Measurements from ENCODE around the gene TMEM50B.

Gene TMEM50B

GRCh38 chr21:33433001-33433400 lies 46.8 kb downstream of the TMEM50B start:
- H3K27ac ChIP-seq, result no peak overlapping the region
- no peaks in the 10 kb centered on the region for H3K27me3 ChIP-seq (ENCODE audit: insufficient read depth, low read depth, severe bottlenecking)
- TF ChIP-seq CTCF (IDR thresholded peaks at IDR 0.05; ENCODE audit: low read depth, low read length), result no peak
- no peak for DNase-seq
- no peaks in the 10 kb centered on the region for H3K9me3 ChIP-seq (ENCODE audit: severe bottlenecking)
- peaks cover 97% of the 10 kb centered on the region for H3K36me3 ChIP-seq
- no peak overlapping the region for H3K4me3 ChIP-seq (ENCODE audit: low read depth, low read length)

GRCh38 chr21:33432496-33432895 lies 47.3 kb downstream of the TMEM50B start:
- no peak for DNase-seq
- Histone ChIP-seq H3K4me3 (ENCODE audit: low read depth, low read length) (no peak overlapping the region), H3K36me3 (peaks cover 92% of the 10 kb centered on the region), H3K27me3 (ENCODE audit: insufficient read depth, low read depth, severe bottlenecking) (no peaks in the 10 kb centered on the region), H3K9me3 (ENCODE audit: severe bottlenecking) (no peaks in the 10 kb centered on the region), H3K27ac (no peak overlapping the region)
- no peak for TF ChIP-seq CTCF (IDR thresholded peaks at IDR 0.05; ENCODE audit: low read depth, low read length)

DNA sequence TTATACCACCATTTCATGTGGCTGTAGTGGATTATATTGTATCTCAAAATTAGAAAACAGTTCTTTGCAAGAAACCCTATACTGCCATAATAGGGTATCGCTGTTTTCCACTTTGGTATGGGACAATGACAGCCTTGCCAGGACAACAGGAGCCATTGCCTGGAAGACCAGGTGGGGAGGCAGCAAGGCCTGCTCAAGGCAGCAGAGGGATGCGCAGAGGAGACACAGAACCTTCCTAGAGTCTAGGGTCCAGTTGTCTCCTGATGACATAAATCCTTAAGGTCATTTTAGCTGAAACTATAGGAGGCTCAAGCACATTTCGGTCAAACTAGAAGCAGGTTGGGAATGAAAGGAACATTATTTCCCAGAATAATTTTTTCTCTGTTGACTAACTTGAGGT lies 48.9 kb downstream of the TMEM50B start:
- Histone ChIP-seq H3K4me3 (ENCODE audit: low read depth, low read length) (no peak overlapping the region), H3K27ac (no peak overlapping the region), H3K9me3 (ENCODE audit: severe bottlenecking) (no peaks in the 10 kb centered on the region), H3K27me3 (ENCODE audit: insufficient read depth, low read depth, severe bottlenecking) (no peaks in the 10 kb centered on the region), H3K36me3 (peaks cover 91% of the 10 kb centered on the region)
- no peak for DNase-seq
- no peak for TF ChIP-seq CTCF (IDR thresholded peaks at IDR 0.05; ENCODE audit: low read depth, low read length)

DNA sequence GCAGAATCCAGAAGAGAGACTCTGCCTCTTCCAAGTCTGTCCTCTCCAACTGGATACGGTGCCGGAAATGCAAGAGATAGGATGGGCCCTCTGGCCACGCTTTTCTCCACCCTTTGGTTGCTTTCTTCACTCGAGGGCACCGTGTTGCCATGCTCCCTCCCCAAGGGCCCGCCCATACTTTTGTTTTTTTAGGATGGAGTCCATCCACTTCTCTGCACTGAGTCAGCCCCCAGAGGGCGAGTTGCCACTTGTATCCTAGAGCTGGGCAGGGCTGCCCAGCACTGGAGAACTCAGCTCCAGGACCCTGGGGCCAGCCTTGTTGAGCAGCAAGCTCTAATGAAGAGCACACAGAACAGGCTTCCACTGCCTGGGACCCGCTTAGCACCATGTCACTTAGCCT lies 51.1 kb downstream of the TMEM50B start:
- Histone ChIP-seq H3K9me3 (ENCODE audit: severe bottlenecking) (no peaks in the 10 kb centered on the region), H3K4me3 (ENCODE audit: low read depth, low read length) (no peak overlapping the region), H3K27me3 (ENCODE audit: insufficient read depth, low read depth, severe bottlenecking) (no peaks in the 10 kb centered on the region), H3K36me3 (peaks cover 91% of the 10 kb centered on the region), H3K27ac (no peak overlapping the region)
- no peak for DNase-seq
- no peak for TF ChIP-seq CTCF (IDR thresholded peaks at IDR 0.05; ENCODE audit: low read depth, low read length)

- H3K27me3 ChIP-seq (ENCODE audit: insufficient read depth, low read depth, severe bottlenecking), result no peaks in the 10 kb centered on the region
- no peak for DNase-seq
- no peaks in the 10 kb centered on the region for H3K9me3 ChIP-seq (ENCODE audit: severe bottlenecking)
- peaks cover 87% of the 10 kb centered on the region for H3K36me3 ChIP-seq
- H3K27ac ChIP-seq, result no peak overlapping the region; the same call in 1 of the 2 replicates
- no peak overlapping the region for H3K4me3 ChIP-seq (ENCODE audit: low read depth, low read length)
- no peak for TF ChIP-seq CTCF (IDR thresholded peaks at IDR 0.05; ENCODE audit: low read depth, low read length)
Measured at GRCh38 chr21:33427051-33427450, 52.7 kb downstream of the TMEM50B start.

DNA sequence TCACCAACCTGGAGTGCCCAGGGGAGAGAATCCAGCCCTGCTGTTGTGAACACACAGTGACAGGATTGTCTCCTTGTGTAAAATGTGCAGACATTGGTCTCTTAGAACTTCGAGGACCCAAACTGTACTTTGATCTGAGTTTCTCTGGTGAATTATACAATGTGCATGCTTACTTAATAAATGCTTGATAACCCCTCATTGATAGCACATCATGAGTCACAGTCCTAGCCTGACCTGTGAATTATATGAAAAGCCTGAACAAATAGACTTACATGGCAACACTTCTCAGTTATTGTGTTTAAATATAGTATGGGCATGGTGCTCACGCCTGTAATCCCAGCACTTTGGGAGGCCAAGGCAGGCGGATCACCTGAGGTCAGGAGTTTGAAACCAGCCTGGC lies 53.9 kb downstream of the TMEM50B start:
- TF ChIP-seq CTCF (IDR thresholded peaks at IDR 0.05; ENCODE audit: low read depth, low read length), result no peak
- Histone ChIP-seq H3K27ac (no peak overlapping the region), H3K4me3 (ENCODE audit: low read depth, low read length) (no peak overlapping the region), H3K36me3 (peaks cover 86% of the 10 kb centered on the region), H3K27me3 (ENCODE audit: insufficient read depth, low read depth, severe bottlenecking) (no peaks in the 10 kb centered on the region), H3K9me3 (ENCODE audit: severe bottlenecking) (no peaks in the 10 kb centered on the region)
- no peak for DNase-seq
